HG02623 (cell line): Measurements from ENCODE around the gene SELP.

Experiments
- ATAC-seq: cut with Tn5 transposase; IDR thresholded peaks from one replicate; pipeline ENCODE4 v1.9.1; 2021; ENCODE audit warnings: moderate library complexity; ENCODE audit not compliant: unreplicated experiment

Gene SELP

GRCh38 chr1:169577981-169578738 lies 51.8 kb downstream of the SELP start:
- ATAC-seq = no peak

- no peak for ATAC-seq
These were observed 53.0 kb downstream of the SELP start for GRCh38 chr1:169576935-169577331.

GRCh38 chr1:169576241-169576934 lies 53.5 kb downstream of the SELP start:
- ATAC-seq = no peak

GRCh38 chr1:169574336-169574735 lies 55.6 kb downstream of the SELP start:
- no peak for ATAC-seq

- no peak for ATAC-seq
These were observed 57.7 kb downstream of the SELP start for GRCh38 chr1:169572187-169572586.

- ATAC-seq = no peak
These were observed 58.5 kb downstream of the SELP start for GRCh38 chr1:169571450-169571849.

- no peak for ATAC-seq
These were observed 59.8 kb downstream of the SELP start for GRCh38 chr1:169570172-169570574.

GRCh38 chr1:169568497-169568896 lies 61.4 kb downstream of the SELP start:
- no peak for ATAC-seq

GRCh38 chr1:169565335-169566271 lies 64.3 kb downstream of the SELP start:
- ATAC-seq = no peak

GRCh38 chr1:169563650-169564049 lies 66.3 kb downstream of the SELP start:
- ATAC-seq = no peak

- no peak for ATAC-seq
These were observed 66.8 kb downstream of the SELP start for GRCh38 chr1:169563019-169563615.

- no peak for ATAC-seq
These were observed 68.2 kb downstream of the SELP start for GRCh38 chr1:169561692-169562091.

- no peak for ATAC-seq
These were observed 72.8 kb downstream of the SELP start for GRCh38 chr1:169557131-169557530.

- no peak for ATAC-seq
These were observed 79.6 kb downstream of the SELP start for GRCh38 chr1:169550294-169550693.

GRCh38 chr1:169548282-169548681 lies 81.6 kb downstream of the SELP start:
- no peak for ATAC-seq

GRCh38 chr1:169546087-169546995 lies 83.6 kb downstream of the SELP start:
- ATAC-seq = peak; percentile 75

GRCh38 chr1:169545472-169545871 lies 84.5 kb downstream of the SELP start:
- ATAC-seq = no peak

GRCh38 chr1:169538998-169539871 lies 90.7 kb downstream of the SELP start:
- ATAC-seq = no peak
